Astrocyte (in vitro differentiated cells and primary cell): ENCODE data around the gene KRT4.

Source experiments
- EZH2 ChIP-seq: IDR thresholded peaks from 2 replicates; pipeline ENCODE4 v1.6.1; 2012; ENCODE audit warnings: mild to moderate bottlenecking, low read length, inconsistent platforms; ENCODE audit not compliant: insufficient read depth
- TF ChIP-seq, protein P1 (sequence below): IDR thresholded peaks from 2 replicates; pipeline ENCODE4 v1.5.1; 2011; ENCODE audit warnings: low read depth, mild to moderate bottlenecking, inconsistent platforms, low read length, moderate library complexity; ENCODE audit not compliant: insufficient read depth

DNA sequence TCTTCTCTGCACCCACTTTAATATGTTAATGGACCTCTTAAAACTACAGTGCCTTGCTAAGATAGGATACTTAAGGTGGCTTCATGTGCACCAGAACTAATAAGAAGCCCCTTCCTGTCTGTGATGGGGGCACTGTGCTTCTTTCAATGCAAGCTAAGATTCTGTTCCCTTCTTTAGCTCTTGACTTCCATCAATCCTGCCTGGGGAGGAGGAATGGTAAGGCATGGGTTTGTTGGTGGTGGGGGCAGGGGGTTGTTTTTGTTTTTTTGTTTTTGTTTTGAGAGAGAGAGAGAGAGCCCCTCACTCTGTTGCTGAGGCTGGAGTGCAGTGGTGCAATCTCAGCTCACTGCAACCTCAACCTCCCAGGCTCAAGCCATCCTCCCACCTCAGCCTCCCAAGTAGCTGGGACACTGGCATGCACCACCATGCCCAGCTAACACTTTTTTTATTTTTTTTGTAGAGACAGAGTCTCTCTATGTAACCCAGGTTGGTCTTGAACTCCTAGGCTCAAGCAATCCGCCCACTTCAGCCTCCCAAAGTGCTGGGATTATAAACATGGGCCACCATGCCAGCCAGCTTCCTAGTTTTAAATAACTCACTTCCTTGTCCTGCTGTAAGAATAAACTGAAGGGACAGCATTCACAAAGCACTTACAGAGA lies 13.5 kb downstream of the KRT4 start:
- TF ChIP-seq, protein P1, sequence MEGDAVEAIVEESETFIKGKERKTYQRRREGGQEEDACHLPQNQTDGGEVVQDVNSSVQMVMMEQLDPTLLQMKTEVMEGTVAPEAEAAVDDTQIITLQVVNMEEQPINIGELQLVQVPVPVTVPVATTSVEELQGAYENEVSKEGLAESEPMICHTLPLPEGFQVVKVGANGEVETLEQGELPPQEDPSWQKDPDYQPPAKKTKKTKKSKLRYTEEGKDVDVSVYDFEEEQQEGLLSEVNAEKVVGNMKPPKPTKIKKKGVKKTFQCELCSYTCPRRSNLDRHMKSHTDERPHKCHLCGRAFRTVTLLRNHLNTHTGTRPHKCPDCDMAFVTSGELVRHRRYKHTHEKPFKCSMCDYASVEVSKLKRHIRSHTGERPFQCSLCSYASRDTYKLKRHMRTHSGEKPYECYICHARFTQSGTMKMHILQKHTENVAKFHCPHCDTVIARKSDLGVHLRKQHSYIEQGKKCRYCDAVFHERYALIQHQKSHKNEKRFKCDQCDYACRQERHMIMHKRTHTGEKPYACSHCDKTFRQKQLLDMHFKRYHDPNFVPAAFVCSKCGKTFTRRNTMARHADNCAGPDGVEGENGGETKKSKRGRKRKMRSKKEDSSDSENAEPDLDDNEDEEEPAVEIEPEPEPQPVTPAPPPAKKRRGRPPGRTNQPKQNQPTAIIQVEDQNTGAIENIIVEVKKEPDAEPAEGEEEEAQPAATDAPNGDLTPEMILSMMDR, result no peak
- no peak for TF ChIP-seq EZH2
